Spleen (tissue), 11 donors: ENCODE results near the gene EVA1A. TPM values are rescaled to one million over a fixed set of nuclear protein-coding genes. Genes with fewer than 3 reads are reported as not detected.

Experiments
- DNase-seq: peaks from one replicate; pipeline ENCODE4 v3.0.0-alpha.2; 2020
- H3K27ac ChIP-seq, 8 donors: fragments of 200-600 bp; sonication (generic) in 7 of 8; 1 replicate in 4 of 8; 2 replicates in 4 of 8; pipeline versions ENCODE4 v1.5.0 to v1.8.0; 2016 to 2021; ENCODE audit warnings: inconsistent platforms in 4 of 8, mild to moderate bottlenecking in 4 of 8, moderate library complexity in 1 of 8
- H3K27me3 ChIP-seq, 7 donors: fragments of 200-600 bp; sonication (generic) in 6 of 7; replicated peaks in 1 of 7; 1 replicate in 4 of 7; 2 replicates in 3 of 7; pipeline versions ENCODE4 v1.5.0 to v1.8.0; 2016 to 2021; ENCODE audit warnings: inconsistent platforms in 3 of 7, mild to moderate bottlenecking in 1 of 7
- H3K36me3 ChIP-seq, 6 donors: fragments of 200-600 bp; sonication (generic) in 5 of 6; 1 replicate in 4 of 6; 2 replicates in 2 of 6; pipeline versions ENCODE4 v1.5.0 to v1.8.0; 2016 to 2021; ENCODE audit warnings: inconsistent platforms in 2 of 6
- H3K4me1 ChIP-seq, 6 donors: fragments of 200-600 bp; sonication (generic) in 5 of 6; 1 replicate in 3 of 6; 2 replicates in 3 of 6; pipeline versions ENCODE4 v1.5.0 to v1.8.0; 2016 to 2021; ENCODE audit warnings: inconsistent platforms in 3 of 6
- H3K4me3 ChIP-seq, 8 donors: fragments of 200-600 bp; sonication (generic) in 7 of 8; 1 replicate in 4 of 8; 2 replicates in 4 of 8; pipeline versions ENCODE4 v1.5.0 to v1.8.0; 2016 to 2021; ENCODE audit warnings: inconsistent platforms in 4 of 8, mild to moderate bottlenecking in 4 of 8, moderate library complexity in 2 of 8
- H3K9me3 ChIP-seq, 8 donors: fragments of 200-600 bp; sonication (generic) in 7 of 8; 1 replicate in 4 of 8; 2 replicates in 4 of 8; pipeline versions ENCODE4 v1.5.0 to v1.8.0; 2016 to 2021; ENCODE audit warnings: inconsistent platforms in 4 of 8
- POLR2A ChIP-seq, 3 donors: fragments of 450-650 bp; IDR thresholded peaks; one replicate each; pipeline ENCODE4 v1.5.1; 2017; ENCODE audit warnings: antibody characterized with exemption in 3 of 3, mild to moderate bottlenecking in 1 of 3
- POLR2AphosphoS5 ChIP-seq, 3 donors: sonication (generic); formaldehyde crosslinking; IDR thresholded peaks; one replicate each; pipeline ENCODE4 v1.5.1; 2017; ENCODE audit warnings: antibody characterized with exemption in 3 of 3
- WGBS, 5 donors: extraction: QIAGEN DNeasy Blood & Tissue Kit in 3 of 5; methylation state at CpG; one replicate each; pipeline versions ENCODE4 v1.1.5 to v1.1.7; 2013 to 2018; 5-methylcytosine and 5-hydroxymethylcytosine counted together
- intact Hi-C: fragments of 100-400 bp; cut with DNase I; formaldehyde crosslinking; loops from one replicate; pipeline ENCODE4 v1.15.0; 2023; ENCODE audit warnings: low total_unique reads
- polyA plus RNA-seq, 3 donors: library from polyadenylated mRNA; stranded (reverse); fragments of 200-250 nt; gene quantifications; one replicate each; pipeline ENCODE4 v1.2.1, GENCODE V29; 2013
- total RNA-seq, 7 donors: library from RNA; depleted of rRNA in 3 of 7; stranded (reverse); fragments of >200 nt in 3 of 7; fragmentation: NEBNext Ultra II Directional in 4 of 7; extraction: Animal tissue kit (Norgen Biotek cat#: 25700) in 4 of 7; gene quantifications; one replicate each; pipeline versions ENCODE4 v1.1.0 to v1.2.1, GENCODE V29; 2016 to 2021
- TF ChIP-seq, protein P1 (sequence below), 11 experiments: fragments of 200-600 bp in 7 of 11; fragments of 450-650 bp in 4 of 11; sonication (generic) in 4 of 11; IDR thresholded peaks in 8 of 11; conservative IDR thresholded peaks in 3 of 11; 1 replicate in 7 of 11; 2 replicates in 4 of 11; pipeline versions ENCODE4 v1.4.0 to v1.8.0; 2016 to 2021; ENCODE audit warnings: antibody characterized with exemption in 11 of 11, inconsistent platforms in 4 of 11, mild to moderate bottlenecking in 1 of 11
- donor health status: healthy with polysubstance abuse.
- donor health status: DM: no; HTN: no; CAD: no; lungs with moderate emphysema.
- donor health status: DM: no; HTN: no; CAD: no.
- donor health status: Bipolar disorder and iron deficiency.
- donor health status: healthy.
- donor health status: DM: no; HTN: no; CAD: no.
- donor health status: DM: yes; HTN: yes; CAD: no.

Gene EVA1A
- total and polyA plus RNA-seq, 10 donors, result 6.2 to 30.3 (median 14.4) TPM

DNA sequence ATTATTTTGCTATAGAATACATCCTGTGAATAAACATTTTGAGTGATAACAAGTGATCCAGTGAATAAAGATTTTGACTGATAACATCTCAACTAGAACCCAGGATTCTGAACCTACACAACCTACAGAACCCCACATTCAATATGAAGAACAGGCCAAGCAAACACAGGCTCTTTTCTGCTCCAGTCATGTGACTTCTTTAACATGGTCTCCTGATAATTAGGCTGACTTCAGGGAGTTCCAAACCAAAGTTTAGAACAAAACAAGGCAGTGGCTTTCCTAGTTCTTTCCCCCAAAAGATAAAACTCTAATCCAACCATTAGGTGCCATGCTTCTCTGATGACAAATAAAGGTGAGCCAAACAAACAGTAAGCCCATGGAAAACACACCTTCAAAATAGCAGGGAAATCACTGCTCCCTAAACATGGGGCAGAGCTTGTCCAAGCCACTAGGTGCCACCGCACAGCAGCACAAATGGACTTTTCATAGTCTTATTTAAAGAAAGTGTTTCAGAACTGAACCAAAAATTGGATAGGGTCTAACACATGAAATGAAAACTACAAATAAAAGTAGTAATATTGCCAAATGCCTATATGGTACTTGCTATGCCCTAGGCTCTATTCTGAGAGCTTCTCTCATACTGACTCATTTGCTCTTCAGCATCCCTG lies 95.3 kb downstream of the EVA1A start:
- no peak for DNase-seq
- intact Hi-C loops, result no loop called here
- TF ChIP-seq POLR2A (IDR thresholded peaks at IDR 0.05), result no peak
- TF ChIP-seq, protein P1, sequence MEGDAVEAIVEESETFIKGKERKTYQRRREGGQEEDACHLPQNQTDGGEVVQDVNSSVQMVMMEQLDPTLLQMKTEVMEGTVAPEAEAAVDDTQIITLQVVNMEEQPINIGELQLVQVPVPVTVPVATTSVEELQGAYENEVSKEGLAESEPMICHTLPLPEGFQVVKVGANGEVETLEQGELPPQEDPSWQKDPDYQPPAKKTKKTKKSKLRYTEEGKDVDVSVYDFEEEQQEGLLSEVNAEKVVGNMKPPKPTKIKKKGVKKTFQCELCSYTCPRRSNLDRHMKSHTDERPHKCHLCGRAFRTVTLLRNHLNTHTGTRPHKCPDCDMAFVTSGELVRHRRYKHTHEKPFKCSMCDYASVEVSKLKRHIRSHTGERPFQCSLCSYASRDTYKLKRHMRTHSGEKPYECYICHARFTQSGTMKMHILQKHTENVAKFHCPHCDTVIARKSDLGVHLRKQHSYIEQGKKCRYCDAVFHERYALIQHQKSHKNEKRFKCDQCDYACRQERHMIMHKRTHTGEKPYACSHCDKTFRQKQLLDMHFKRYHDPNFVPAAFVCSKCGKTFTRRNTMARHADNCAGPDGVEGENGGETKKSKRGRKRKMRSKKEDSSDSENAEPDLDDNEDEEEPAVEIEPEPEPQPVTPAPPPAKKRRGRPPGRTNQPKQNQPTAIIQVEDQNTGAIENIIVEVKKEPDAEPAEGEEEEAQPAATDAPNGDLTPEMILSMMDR (IDR thresholded peaks at IDR 0.05 in 8 of 11, conservative IDR thresholded peaks at IDR 0.05 in 3 of 11), result peak in 5 of 11 experiments; percentile 9 to 33 (median 17)

GRCh38 chr2:75464348-75464946 lies 96.3 kb downstream of the EVA1A start:
- H3K9me3 ChIP-seq, result no peaks in the 10 kb centered on the region
- no peaks in the 10 kb centered on the region for H3K36me3 ChIP-seq
- TF ChIP-seq, protein P1 (IDR thresholded peaks at IDR 0.05 in 8 of 11, conservative IDR thresholded peaks at IDR 0.05 in 3 of 11), result peak in 9 of 11 experiments; percentile 18 to 62 (median 51)
- TF ChIP-seq POLR2AphosphoS5 (IDR thresholded peaks at IDR 0.05) (no peak), POLR2A (IDR thresholded peaks at IDR 0.05) (no peak)
- intact Hi-C loops, result loop anchor here (5.0 kb wide), 1 partner anchor 143 kb away; no protein-coding TSS in a partner anchor
- H3K4me3 ChIP-seq, result no peak overlapping the region
- H3K4me1 ChIP-seq, result no peaks in the 10 kb centered on the region
- WGBS, 5 donors, result 38 to 51% (median 43%) methylated on average over 4 of the region's 4 CpGs
- H3K27ac ChIP-seq, result no peak overlapping the region
- H3K27me3 ChIP-seq, result peaks cover 0 to 24% (median 0%) of the 10 kb centered on the region in 7 donors
- DNase-seq, result no peak

More for the DNA sequence above, 95.3 kb downstream of the EVA1A start:
- H3K27ac ChIP-seq, result no peak overlapping the region
- no peaks in the 10 kb centered on the region for H3K9me3 ChIP-seq
- H3K36me3 ChIP-seq, result no peaks in the 10 kb centered on the region
- H3K4me3 ChIP-seq, result no peak overlapping the region
- WGBS, 5 donors, result 62 to 83% (median 70%) methylated on average over 1 of the region's 1 CpG
- H3K27me3 ChIP-seq, result peaks cover 0 to 24% (median 0%) of the 10 kb centered on the region in 7 donors
- H3K4me1 ChIP-seq, result no peaks in the 10 kb centered on the region

GRCh38 chr2:75462721-75463120 lies 98.0 kb downstream of the EVA1A start:
- Histone ChIP-seq H3K9me3 (no peaks in the 10 kb centered on the region), H3K27ac (no peak overlapping the region), H3K36me3 (no peaks in the 10 kb centered on the region), H3K4me3 (no peak overlapping the region), H3K4me1 (no peaks in the 10 kb centered on the region), H3K27me3 (peaks cover 0 to 24% (median 0%) of the 10 kb centered on the region in 7 donors)
- no peak for DNase-seq
- TF ChIP-seq POLR2AphosphoS5 (IDR thresholded peaks at IDR 0.05) (no peak), POLR2A (IDR thresholded peaks at IDR 0.05) (no peak)
- TF ChIP-seq, protein P1 (IDR thresholded peaks at IDR 0.05 in 8 of 11, conservative IDR thresholded peaks at IDR 0.05 in 3 of 11), result no peak
- intact Hi-C loops, result loop anchor here (5.0 kb wide), 1 partner anchor 145 kb away; no protein-coding TSS in a partner anchor
- WGBS, 5 donors, result 67 to 77% (median 72%) methylated on average over 4 of the region's 4 CpGs

DNA sequence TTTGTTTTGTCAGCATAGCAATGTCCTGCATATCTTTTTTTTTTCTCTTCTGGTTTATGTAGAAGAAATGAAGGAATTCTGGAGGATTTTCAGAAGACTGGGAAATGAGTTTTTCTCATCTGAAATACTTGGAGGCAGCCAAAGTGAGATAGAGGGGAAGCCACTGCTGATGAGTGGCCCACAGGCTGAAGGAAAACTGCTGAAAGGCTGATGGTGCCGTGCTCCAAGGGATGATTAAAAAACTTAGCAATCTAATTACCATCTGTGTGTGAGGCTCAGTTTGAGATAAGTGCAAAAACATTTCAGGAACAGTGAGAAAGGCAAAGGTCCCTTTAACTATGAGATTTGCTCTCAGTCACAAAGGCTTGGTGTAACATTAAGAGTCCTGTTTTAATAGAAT lies 98.5 kb downstream of the EVA1A start:
- H3K27me3 ChIP-seq, result peaks cover 0 to 23% (median 0%) of the 10 kb centered on the region in 7 donors
- DNase-seq, result no peak
- no peaks in the 10 kb centered on the region for H3K4me1 ChIP-seq
- H3K4me3 ChIP-seq, result no peak overlapping the region
- no peaks in the 10 kb centered on the region for H3K9me3 ChIP-seq
- no peaks in the 10 kb centered on the region for H3K36me3 ChIP-seq
- H3K27ac ChIP-seq, result no peak overlapping the region
- intact Hi-C loops, result loop anchor here (5.0 kb wide), 1 partner anchor 145 kb away; no protein-coding TSS in a partner anchor
- TF ChIP-seq POLR2AphosphoS5 (IDR thresholded peaks at IDR 0.05), result no peak
- TF ChIP-seq, protein P1 (IDR thresholded peaks at IDR 0.05 in 8 of 11, conservative IDR thresholded peaks at IDR 0.05 in 3 of 11), result no peak
- no peak for TF ChIP-seq POLR2A (IDR thresholded peaks at IDR 0.05)
- 80 to 91% (median 86%) methylated on average over 1 of the region's 1 CpG for WGBS, 5 donors
